Measurements from ENCODE around the gene STON2.
A peak's percentile ranks its signal among the peaks of the same experiment; 100 is the strongest.

STON2 gene

DNA sequence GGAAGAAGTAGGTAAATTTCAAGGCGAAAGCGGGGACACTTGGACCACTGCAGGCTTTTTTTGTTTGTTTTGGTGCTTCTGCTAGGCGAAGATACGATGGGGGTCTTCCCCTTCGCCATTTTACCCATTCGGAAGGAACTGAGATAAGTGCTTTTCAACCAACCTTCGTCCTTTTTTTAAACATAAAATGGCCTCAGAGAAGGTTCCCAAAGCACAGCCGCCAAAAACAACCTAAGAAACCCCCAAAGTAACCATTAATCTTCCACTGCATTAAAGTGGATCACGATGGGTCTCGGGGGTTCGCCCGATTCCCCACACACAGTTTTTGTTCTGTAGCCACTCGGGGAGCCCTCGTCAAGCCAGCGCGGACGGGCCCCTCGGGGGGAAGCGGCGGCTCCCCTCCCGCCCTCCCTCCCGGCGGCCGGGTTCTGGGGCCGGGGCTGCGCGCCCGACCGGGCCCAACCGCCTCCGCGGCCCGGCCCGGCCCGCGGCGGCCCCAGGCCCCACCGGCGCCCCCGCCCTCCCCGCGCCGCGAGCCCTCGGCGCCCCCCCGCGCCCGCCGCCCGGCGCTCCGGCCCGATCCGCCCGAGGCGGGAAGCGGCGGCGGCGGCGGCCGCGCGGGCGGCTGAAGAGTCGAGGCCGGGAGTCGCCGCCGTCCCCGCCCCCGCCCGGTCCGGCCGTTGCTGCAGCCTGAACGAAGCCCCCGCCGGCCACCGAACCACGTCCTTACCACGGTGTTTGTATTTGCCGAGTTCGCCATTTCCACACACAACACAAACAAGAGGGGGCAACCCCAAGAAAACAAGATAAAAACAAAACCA, 180.2 kb downstream of the STON2 start:
- Mint-ChIP-seq H3K36me3 (ENCODE audit: low read depth) (peaks cover 18% of the 10 kb centered on the region), H3K27me3 (ENCODE audit: low read depth) (peaks cover 3% of the 10 kb centered on the region), H3K9me3 (no peaks in the 10 kb centered on the region), H3K4me3 (peak overlapping the region; percentile 95 to 99 (median 98)), H3K4me1 (peaks cover 42% of the 10 kb centered on the region), H3K27ac (peak overlapping the region; percentile 99 to 100 (median 100))
- no peak for TF ChIP-seq CTCF (IDR thresholded peaks at IDR 0.05; ENCODE audit: unreplicated experiment in 3 of 3)

DNA sequence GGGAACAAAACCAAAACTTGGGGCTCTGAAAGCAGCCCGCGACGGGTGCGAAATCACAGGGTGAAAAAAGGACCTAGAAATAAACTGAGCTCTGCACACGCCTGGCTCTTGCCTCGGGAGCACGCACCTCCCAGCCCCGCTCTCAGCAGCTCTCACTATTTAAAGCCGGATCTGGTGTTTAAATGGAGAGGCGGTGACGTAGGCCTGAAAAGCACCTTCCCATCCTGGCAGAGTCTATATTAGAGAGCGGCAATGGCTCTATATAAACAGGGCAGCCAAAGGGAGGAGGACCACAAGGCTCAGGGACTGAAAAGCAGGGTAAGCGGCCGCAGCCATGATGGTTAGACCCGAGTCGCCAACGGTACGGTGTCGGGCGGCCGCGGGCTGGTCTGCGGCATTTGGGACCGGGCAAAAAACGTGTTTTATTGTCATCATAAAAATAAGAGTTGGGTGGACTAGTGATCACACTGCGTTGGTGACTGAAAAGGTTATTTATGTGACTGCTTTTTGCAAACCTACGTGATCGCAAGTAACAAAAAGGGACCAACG, 180.8 kb downstream of the STON2 start:
- peak overlapping the region; percentile 99 to 100 (median 100) for H3K27ac Mint-ChIP-seq
- H3K9me3 Mint-ChIP-seq = no peaks in the 10 kb centered on the region
- no peak for TF ChIP-seq CTCF (IDR thresholded peaks at IDR 0.05; ENCODE audit: unreplicated experiment in 3 of 3)
- H3K36me3 Mint-ChIP-seq (ENCODE audit: low read depth) = peaks cover 22% of the 10 kb centered on the region
- peaks cover 42% of the 10 kb centered on the region for H3K4me1 Mint-ChIP-seq
- peaks cover 3% of the 10 kb centered on the region for H3K27me3 Mint-ChIP-seq (ENCODE audit: low read depth)
- H3K4me3 Mint-ChIP-seq = peak overlapping the region; percentile 95 to 99 (median 98)

DNA sequence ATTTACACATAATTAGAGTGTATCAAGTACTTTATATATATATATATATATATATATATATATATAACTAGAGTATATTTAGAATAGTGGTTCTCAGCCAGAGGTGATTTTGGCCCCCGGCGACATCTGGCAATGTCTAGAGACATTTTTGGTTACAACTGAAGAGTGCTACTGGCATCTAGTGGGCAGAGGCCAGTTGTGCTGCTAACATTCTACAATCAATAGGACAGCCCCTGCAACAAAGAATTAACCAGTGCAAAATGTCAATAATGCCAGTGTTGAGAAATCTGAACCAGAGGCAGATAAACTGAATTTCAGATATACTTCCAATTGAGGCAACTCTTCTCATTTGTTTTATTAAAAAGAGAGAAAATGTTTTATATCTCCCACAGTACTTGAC, 188.3 kb downstream of the STON2 start:
- Mint-ChIP-seq H3K36me3 (ENCODE audit: low read depth) (peaks cover 85% of the 10 kb centered on the region), H3K4me3 (no peak overlapping the region), H3K27ac (no peak overlapping the region), H3K9me3 (no peaks in the 10 kb centered on the region), H3K4me1 (peaks cover 8% of the 10 kb centered on the region), H3K27me3 (ENCODE audit: low read depth) (no peaks in the 10 kb centered on the region)
- TF ChIP-seq CTCF (IDR thresholded peaks at IDR 0.05; ENCODE audit: unreplicated experiment in 3 of 3) = peak in 2 of 3 experiments; percentile 32 to 37
